HS-5 (cell line): ENCODE results near the gene TARS1.
A peak's percentile ranks its signal among the peaks of the same experiment; 100 is the strongest.

Experiments used
- DNase-seq: peaks from one replicate; pipeline ENCODE4 v3.0.0-alpha.2; 2012; ENCODE audit warnings: low read depth

The TARS1 gene

DNA sequence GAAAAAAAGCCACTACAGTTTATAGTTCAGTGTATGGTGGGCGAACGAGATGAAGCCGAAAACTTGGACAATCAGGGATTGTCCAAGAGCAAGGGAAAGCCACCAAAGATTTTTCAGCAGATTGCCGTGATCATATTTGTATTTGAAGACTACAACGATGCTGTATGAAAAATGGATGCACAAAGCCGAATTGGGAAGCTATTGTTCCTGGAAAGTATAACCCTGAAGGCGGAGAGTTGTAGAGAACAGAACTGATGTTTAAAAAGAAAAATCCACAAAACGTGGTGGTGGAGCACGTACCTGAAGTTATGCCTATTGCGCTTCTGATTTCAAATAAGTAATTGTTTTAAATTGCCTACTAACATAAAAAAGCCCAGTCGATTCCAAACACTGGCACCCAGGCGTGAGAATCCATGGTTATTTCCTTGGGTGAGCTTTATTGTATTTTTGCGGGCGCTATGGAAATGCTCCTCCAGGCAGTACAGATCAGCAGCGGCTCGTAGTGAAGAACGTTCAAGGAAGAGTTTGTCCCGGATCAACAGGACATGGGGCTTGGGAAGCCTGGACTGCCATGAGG lies 772 bp upstream of the TARS1 start:
- no peak for DNase-seq

DNA sequence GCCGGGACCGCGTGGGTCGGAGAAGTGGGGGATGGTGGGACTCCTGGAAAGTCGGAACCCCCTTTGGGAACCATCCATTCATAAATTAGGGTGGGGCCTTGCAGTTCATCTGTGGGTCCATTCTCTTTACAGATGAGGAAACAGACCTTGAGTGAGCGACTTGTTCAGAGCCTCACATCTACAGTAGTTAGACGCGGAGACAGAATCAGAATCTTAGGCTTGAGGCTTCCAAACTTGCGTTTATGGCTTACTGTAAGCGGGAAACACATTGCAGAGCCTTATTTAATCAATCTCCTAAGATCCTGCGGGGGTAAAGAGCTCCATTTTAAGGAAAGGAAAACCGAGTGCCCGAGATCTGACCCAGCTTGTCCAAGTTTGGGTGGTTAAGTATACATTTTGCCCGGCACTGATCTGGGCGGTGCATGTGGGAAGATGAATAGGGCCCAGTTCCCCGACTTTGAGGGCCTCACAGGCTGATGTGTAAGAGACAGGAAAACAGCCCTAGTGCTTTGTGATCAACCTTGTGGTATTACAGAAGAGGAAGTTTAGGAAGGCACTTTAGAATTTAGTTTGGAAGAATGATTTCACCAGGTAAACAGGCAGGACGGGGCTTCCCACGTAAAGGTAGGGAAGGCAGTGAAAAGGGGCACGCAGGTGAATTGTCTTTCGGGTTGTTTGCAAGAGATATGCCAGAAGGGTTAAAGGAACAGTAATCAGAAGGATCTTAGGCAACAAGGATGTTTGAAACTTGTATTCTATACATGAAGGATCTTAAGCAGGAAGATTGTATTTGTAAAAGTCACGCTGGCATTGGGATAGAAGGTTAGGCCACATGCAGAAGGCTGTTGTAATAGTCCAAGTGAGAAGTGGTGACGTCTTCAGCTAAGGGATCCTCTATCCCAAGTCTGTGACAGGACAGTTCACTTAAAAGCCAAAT lies 744 bp downstream of the TARS1 start:
- peak; percentile 31 for DNase-seq

DNA sequence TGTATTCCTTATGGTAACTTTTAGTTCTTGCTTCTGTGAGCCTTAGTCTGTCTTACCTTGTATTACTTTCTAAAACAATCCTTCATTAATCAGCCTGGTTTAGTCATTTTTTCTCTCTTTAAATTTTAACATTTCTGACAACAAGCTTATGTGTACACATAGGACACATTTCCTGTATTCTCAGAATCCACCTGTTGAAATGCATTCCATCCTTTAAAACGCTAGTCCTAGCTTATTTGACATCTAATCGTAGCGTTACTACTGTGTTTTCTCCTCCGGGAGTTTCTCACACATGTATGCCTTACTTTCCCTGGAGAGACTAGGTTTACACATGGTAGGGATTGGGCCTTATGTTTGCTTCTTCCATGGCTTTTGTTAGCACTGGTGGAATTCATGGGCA lies 3.8 kb downstream of the TARS1 start:
- DNase-seq: no peak

DNA sequence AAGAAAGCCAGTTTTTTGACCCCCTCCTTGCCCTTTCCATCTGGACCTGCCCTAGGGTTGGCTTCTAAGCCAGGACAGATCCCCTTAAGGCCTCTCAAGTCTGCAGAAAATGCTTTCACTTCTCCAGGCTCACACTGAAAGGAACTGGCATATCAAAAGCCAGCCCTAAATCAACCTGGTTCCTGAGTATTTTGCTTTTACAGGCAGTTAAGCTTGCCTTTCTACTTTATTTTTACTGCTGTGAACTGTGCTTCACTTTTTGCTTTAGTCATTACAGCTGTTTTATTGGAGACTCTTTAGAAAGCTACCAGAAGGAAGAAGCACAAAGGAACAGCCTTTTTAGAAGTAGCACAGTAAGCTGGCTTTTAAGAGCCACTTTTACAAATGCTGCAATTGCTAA lies 5.0 kb downstream of the TARS1 start:
- no peak for DNase-seq

DNA sequence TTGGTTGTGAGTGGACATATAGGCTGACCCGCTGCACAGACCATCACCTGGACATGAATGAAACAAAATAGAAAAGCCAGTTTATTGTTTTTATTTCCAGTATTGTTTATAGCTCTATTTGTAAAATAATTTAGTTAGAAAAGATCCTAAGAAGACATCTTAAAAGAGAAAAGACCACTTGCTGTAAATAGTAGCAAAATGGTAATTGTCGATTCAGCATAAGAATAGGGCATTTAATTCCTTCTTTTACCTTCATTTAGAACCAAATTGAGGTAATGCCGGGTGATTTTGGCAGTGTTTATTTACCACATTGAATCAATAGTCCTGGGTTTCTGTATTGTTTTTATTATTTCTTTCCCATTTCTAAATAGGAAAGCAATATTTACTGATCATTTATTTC lies 7.4 kb downstream of the TARS1 start:
- DNase-seq: no peak

DNA sequence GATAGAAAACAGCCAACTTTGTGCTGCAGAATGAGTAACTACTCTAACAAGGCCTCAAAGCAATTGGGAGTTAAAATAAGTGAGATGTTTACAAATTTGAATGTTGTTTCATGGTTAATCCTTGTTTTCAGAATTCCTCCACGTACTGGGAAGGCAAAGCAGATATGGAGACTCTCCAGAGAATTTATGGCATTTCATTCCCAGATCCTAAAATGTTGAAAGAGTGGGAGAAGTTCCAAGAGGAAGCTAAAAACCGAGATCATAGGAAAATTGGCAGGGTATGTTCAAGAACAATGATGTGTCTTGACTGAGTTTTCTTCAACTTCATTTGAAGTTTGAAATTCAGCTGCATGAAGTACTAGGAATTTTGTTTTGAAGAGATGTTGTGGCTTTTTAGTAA lies 16.4 kb downstream of the TARS1 start:
- DNase-seq: no peak

DNA sequence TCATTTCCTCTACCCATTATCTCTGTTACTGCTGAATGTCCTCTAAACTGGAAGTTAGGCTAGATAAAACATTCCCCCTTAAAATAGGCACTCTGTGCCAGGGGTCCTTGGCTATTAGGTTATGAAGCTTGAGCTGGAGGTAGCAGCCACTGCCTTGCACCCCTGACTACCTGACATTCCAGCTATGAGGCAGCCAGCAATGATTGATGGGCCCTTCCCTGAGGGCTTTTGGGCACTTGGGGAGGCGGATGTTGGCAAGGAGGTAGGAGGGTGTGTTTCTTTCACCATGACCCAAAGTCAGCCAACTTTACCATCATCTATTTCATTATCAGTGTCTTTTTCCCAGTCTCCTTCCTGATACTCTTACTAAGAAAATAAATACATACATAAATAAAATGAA lies 17.1 kb downstream of the TARS1 start:
- DNase-seq: no peak

DNA sequence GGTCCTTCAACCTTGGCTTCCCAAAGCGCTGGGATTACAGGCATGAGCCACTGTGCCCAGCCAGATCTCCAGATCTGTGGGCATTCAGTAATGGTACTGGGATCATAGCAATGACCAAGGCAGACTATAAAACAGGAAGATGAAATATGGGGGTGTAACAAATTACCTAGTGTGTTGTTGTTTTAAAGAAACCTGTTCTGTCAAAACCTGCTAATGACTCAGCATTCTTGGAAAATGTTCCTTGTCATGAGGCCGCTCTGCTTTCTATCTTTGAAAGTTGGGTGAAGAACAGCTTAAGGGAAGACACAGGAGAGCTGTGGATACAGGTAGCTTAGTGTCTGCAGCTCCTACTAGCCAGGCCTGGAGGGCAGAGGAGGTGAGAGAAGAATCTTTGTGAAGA lies 19.4 kb downstream of the TARS1 start:
- DNase-seq: no peak

DNA sequence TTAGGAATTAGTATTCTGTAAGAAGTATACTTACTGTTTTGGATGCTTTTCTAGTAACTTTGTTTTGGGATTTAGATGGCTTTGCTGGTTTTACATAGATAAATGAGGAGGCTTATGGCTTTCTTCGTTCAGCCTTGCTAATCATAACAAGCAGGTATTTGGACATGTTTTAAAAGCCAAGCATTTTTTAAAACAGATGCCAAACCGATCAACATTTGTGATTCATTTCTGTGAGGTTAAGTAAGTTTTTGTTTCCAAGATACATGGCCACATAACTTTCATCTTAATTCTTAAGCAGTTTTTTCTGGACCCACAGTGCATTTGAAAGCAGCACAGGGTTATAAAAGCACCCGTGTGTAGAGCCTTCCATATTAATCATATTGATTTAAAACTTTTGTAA lies 21.7 kb downstream of the TARS1 start:
- DNase-seq: no peak

DNA sequence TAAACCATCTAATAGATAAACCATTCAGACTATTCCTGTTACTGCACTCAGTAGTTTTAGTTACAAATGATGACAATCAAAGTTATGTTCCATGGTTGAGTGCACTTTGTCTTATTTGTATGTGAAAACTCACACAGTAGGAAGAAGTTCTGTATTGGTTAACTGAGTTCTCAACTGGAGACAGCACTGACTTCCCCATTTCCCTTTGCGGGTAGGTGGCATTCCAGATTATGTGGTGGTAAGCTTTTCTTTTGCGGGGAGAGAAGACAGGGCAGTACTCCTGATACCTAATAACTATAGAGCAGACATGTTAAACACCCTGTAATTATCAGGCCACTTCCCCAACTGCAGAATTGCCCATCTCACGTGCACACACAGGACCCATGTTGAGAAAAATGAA lies 24.4 kb downstream of the TARS1 start:
- no peak for DNase-seq

DNA sequence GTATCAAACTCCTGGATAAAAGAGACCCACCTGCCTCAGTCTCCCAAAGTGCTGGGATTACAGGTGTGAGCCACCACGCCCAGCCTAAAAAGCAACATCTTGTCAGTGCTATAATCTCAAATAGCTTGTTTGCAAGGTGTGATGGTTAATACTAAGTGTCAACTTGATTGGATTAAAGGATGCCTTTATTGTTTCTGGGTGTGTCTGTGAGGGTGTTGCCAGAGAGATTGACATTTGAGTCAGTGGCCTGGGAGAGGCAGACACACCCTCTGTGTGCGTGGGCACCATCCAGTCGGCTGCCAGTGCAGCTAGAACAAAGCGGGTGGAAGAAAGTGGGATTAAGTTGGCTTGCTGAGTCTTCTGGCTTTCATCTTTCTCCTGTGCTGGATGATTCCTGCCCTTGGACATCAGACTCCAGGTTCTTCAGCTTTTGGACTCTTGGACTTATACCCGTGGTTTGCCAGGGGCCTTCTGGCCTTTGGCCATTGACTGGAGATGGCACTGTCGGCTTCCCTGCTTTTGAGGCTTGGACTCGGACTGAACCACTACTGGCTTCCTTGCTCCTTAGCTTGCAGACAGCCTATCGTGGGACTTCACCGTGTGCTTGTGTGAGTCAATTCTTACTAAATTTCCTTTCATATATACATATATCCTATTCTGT lies 28.1 kb downstream of the TARS1 start:
- DNase-seq: no peak

DNA sequence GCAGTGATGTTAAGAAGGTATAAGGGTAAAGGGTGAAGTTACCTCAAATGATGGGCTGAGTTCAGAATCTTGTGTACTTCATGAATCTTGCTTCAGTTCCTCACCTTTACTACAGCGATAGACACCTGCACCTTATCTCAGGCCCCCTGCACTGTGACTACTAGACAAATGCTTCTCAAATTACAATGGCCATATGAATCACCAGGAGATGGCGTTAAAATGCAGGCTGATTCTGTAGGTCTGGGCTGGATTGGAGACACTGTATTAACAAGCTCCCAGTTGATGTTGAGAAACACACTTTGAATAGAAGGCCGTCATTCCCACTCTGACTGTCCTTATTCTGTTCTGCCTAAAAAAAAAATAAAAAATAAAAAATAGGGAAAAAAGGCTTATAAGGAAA lies 29.8 kb downstream of the TARS1 start:
- DNase-seq: peak; percentile 35

DNA sequence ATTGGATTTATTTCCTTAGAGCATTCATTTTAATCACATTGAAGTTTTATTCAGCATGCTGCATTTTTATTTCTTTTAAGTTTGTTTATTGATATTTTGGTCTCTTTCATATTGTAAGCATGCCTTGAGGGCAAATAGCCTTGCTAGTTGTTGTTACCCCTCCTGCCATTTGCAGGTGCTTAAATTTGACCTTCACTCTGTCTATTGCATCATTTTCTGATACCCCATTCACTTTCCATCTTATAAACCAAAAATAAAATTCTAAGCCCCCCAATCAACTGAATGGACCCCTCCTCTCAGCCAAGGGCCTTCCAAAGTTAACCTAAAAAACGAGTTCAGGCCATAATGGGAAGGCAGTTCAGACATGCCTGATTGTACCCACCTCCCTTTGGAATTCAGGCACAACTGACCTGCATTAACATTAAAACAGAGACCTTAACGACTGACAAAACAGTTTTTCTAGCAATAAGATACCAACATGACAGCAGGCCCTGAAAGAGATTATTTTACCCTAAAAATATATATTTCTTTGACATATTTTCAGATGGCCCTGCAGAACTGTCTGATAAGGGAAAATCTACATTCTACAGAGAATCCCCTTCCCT lies 32.1 kb downstream of the TARS1 start:
- DNase-seq: no peak

DNA sequence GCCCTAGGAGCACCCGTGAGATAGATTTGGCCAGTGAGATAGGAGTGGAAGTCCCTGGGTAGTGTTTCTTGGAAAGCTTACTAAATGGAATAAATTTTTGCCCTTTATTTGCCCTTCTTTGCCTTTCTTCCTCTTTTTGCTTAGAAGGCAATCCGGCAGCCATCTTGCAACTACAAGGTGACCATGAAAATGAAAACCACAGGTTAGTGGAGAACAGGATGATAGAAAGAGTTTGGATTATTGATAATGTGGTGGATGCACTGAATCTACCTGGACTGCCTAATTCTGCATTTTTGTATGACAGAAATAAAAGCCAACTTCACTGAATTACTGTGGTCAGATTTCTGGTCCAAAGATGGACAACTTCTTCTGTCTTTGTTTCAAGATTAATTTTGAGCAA lies 33.2 kb downstream of the TARS1 start:
- no peak for DNase-seq

DNA sequence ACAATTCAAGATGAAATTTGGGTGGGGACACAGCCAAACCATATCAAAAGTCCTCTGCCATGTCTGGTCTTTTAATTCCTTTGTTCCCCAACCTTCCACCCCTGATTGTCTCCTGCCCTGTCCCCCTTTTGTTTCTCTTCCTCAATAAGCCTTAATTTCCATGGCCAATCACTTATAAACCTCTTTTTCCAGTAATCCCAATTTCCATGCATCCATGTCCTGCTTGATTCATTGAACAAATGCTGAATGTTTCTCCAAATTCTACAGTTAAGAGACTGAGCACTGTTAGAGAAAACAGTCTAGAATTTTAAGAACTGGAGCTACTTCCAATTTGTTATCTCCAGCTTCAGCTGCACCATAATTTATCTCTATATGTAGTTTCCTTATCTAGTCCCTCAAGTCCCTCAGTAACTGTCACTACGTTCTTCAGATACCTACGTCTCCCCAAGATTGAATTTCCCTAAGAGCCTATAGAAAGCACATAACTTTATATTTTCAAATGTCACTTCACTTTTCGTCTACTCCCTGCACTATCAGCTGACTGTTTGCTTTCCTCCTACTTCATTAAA lies 34.2 kb downstream of the TARS1 start:
- DNase-seq: no peak

DNA sequence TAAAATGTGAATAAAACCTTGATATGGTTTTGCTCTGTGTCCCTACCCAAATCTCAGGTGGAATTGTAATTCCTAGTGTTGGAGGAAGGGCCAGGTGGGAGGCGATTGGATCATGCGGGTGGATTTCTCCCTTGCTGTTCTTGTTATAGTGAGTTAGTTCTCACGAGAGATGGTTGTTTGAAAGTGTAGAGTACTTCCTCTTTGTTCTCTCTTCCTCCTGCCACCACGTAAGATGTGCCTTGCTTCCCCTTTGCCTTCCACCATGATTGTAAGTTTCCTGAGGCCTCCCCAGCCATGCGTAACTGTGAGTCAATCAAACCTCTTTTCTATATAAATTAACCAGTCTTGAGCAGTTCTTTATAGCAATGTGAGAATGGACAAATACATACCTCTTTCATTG lies 34.9 kb downstream of the TARS1 start:
- DNase-seq: no peak

DNA sequence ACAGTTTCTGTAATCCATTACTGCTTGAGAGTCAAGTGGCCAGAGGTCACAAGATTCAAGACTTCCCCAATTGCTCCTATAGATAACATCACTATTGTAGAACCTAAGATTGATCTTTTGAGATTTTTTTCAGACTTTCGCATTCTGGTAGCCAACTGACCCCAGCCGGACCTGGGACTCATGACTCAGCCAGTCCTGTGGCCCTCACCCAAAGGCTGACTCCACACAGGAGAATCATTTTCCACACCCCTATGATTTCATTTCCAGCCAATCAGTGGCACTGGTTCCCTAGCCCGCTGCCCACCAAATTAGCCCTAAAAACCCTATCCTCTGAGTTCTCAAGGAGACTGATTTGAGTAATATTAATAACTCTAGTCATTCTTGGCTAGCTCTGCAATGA lies 36.2 kb downstream of the TARS1 start:
- no peak for DNase-seq

DNA sequence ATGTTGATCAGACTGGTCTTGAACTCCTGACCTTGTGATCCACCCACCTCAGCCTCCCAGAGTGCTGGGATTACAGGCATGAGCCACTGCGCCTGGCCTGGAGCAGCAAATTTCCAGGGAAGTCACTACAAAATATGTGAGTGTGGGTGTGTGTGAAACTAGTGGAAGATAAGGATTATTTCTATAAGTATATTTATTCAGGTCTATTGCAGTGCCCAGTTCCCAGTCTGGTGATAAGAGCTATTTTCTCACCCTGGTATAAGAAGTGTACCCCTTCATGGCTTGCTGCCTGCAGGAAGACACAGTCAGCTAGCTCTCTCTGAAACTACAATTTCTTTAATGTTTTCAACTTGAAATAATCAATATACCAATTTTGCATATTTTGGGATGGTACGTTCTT lies 37.1 kb downstream of the TARS1 start:
- DNase-seq: no peak

DNA sequence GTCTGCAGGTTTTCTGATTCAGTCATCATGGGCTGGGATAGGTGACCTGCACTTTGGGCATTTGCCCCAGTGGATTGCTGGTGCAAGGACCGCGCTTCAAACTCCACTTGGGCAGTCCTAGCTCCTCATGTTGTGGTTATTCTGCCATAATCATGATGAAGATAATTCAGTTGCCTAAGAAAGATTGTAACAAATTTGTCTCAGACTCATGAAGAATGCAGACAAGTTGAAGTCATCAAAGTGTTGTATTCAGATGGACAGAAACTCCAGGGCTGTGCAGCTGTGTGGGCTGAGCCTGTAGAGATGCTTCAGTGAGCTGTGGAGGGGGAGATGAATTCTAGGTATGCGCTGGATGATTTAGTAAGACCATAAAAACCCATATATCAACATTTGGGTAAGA lies 38.5 kb downstream of the TARS1 start:
- DNase-seq: no peak

DNA sequence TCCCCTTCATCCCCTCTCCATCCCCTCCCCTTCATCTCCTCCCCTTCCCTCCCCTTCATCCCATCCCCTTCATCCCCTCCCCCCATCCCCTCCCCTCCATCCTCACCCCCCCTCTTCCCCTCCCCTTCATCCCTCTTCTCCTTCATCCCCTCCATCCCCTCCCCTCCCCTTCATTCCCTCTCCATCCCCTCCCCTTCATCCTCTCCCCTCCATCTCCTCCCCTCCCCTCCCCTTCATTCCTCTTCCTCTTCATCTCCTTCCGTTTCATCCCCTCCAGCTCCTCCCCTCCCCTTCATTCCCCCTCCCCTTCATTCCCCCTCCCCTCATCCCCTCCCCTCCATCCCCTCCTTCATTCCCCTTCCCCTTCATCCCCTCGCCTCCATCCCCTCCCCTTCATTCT lies 40.1 kb downstream of the TARS1 start:
- no peak for DNase-seq

DNA sequence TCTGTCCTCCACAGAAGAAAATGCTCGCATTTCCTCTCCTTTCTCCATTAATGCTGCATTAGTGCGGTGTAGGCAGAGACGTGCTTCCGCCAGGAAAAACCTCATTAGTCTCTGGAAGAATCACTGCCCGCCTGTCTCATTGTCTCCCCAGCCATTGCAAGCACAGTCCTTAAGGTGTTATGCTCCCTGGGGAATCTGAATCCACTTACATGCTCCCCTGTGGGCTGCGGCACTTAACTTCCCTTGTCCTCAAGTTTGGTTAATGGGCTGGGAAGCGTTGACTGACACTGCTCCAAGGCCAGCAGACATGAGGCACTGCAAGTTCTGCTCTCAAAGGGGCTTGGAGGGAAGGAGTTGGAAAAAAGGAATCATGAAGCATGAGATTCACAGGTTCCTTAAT lies 41.6 kb downstream of the TARS1 start:
- no peak for DNase-seq

DNA sequence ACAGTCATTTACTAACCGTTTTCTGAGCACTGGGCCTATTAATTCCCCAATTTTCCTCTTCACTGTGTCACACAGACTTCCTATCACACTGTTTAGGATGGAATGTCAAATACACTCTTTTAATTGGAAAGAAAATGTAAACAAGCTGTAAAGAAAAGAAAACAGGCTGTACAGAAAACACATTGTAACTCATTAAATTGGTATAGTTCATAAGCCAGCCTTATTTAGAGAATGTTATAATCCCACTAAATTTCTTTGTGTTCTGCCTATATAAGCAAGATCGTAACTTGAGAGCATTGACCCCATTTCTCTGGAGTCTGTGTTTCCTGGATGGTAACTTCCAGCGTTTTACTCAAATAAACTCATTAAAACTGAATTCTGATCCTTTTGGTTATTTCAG lies 46.5 kb downstream of the TARS1 start:
- DNase-seq: no peak
